GM12801 (cell line): ENCODE data around the gene FAM72A.

Experiments
- CTCF ChIP-seq: IDR thresholded peaks from one replicate; pipeline ENCODE4 v1.5.1; 2011; ENCODE audit warnings: control low read depth; ENCODE audit not compliant: insufficient read length; ENCODE audit errors: extremely low read depth

FAM72A gene

GRCh38 chr1:206136241-206136640 is 66.4 kb downstream of the FAM72A start:
- TF ChIP-seq CTCF: no peak
